HepG2 (cell line): Measurements from ENCODE around the gene HOXD3. TPM values are rescaled to one million over a fixed set of nuclear protein-coding genes. Genes with fewer than 3 reads are reported as not detected.

Experiments used
- BCL6 ChIP-seq: IDR thresholded peaks from 2 replicates; pipeline ENCODE4 v1.6.1; 2016; ENCODE audit warnings: missing genetic modification reagents, missing compliant biosample characterization
- GPN1 ChIP-seq: sonication (generic); formaldehyde crosslinking; IDR thresholded peaks from 2 replicates; pipeline ENCODE4 v1.5.1; 2020; ENCODE audit warnings: missing genetic modification reagents, borderline replicate concordance
- MBD4 ChIP-seq: IDR thresholded peaks from 2 replicates; pipeline ENCODE4 v1.6.1; 2012; ENCODE audit warnings: low read length, inconsistent platforms, borderline replicate concordance
- NR2C2 ChIP-seq: sonication (generic); formaldehyde crosslinking; IDR thresholded peaks from 2 replicates; pipeline ENCODE4 v1.4.0; 2020; ENCODE audit warnings: missing genetic modification reagents, mild to moderate bottlenecking, moderate library complexity, borderline replicate concordance
- PLRG1 ChIP-seq: fragments of 450-650 bp; conservative IDR thresholded peaks from 2 replicates; pipeline ENCODE4 v1.6.1; 2016
- SP4 ChIP-seq: sonication (generic); formaldehyde crosslinking; IDR thresholded peaks from 2 replicates; pipeline ENCODE4 v1.8.1; 2023; ENCODE audit warnings: mild to moderate bottlenecking, missing genetic modification reagents
- TARDBP ChIP-seq: sonication (generic); formaldehyde crosslinking; IDR thresholded peaks from 2 replicates; pipeline ENCODE4 v1.8.0; 2022; ENCODE audit warnings: mild to moderate bottlenecking, missing genetic modification reagents
- ZNF3 ChIP-seq: IDR thresholded peaks from 2 replicates; pipeline ENCODE4 v1.7.0; 2017; ENCODE audit warnings: inconsistent platforms
- ZNF30 ChIP-seq: sonication (generic); formaldehyde crosslinking; IDR thresholded peaks from 2 replicates; pipeline ENCODE4 v1.5.0; 2020; ENCODE audit warnings: mild to moderate bottlenecking, missing genetic modification reagents
- ZNF431 ChIP-seq: sonication (generic); formaldehyde crosslinking; IDR thresholded peaks from 2 replicates; pipeline ENCODE4 v1.9.0; 2022; ENCODE audit warnings: missing genetic modification reagents, low read depth, mild to moderate bottlenecking, borderline replicate concordance
- ZNF547 ChIP-seq: sonication (generic); formaldehyde crosslinking; IDR thresholded peaks from 2 replicates; pipeline ENCODE4 v1.5.1; 2020; ENCODE audit warnings: mild to moderate bottlenecking, missing genetic modification reagents
- ZNF598 ChIP-seq: sonication (generic); formaldehyde crosslinking; IDR thresholded peaks from 2 replicates; pipeline ENCODE4 v1.5.1; 2020; ENCODE audit warnings: mild to moderate bottlenecking, missing genetic modification reagents, borderline replicate concordance
- ZNF605 ChIP-seq: sonication (generic); formaldehyde crosslinking; IDR thresholded peaks from 2 replicates; pipeline ENCODE4 v1.8.0; 2022; ENCODE audit warnings: mild to moderate bottlenecking, missing genetic modification reagents
- ZNF878 ChIP-seq: sonication (generic); formaldehyde crosslinking; IDR thresholded peaks from 2 replicates; pipeline ENCODE4 v1.8.1; 2023; ENCODE audit warnings: mild to moderate bottlenecking, missing genetic modification reagents, moderate library complexity
- ZNF891 ChIP-seq: sonication (generic); formaldehyde crosslinking; IDR thresholded peaks from 2 replicates; pipeline ENCODE4 v1.5.0; 2020; ENCODE audit warnings: mild to moderate bottlenecking, missing genetic modification reagents
- polyA plus RNA-seq, 8 experiments: library from polyadenylated mRNA; depleted of rRNA in 3 of 8; stranded (reverse) in 7 of 8; unstranded in 1 of 8; fragments of >200 nt; fragmentation: Illumina TruSeq in 4 of 8; extraction: Trizol in 4 of 8; gene quantifications; 2 replicates each; pipeline versions ENCODE4 v1.2.1 to v1.2.3, GENCODE V29; 2011 to 2016; ENCODE audit warnings: low read depth in 4 of 8, missing spikeins in 1 of 8, mixed read lengths in 1 of 8; ENCODE audit not compliant: insufficient read depth in 1 of 8
- total RNA-seq, 5 experiments: library from RNA; depleted of rRNA; stranded (reverse); fragments of >200 nt; fragmentation: Illumina TruSeq; extraction: Trizol; gene quantifications; 2 replicates each; pipeline ENCODE4 v1.2.3, GENCODE V29; 2016; ENCODE audit warnings: low read depth in 1 of 5
- TF ChIP-seq, protein P1 (sequence below): sonication (generic); formaldehyde crosslinking; IDR thresholded peaks from 2 replicates; pipeline ENCODE4 v1.4.0; 2020; ENCODE audit warnings: missing genetic modification reagents
- TF ChIP-seq, protein P2 (sequence below): sonication (generic); formaldehyde crosslinking; IDR thresholded peaks from 2 replicates; pipeline ENCODE4 v1.4.0; 2020; ENCODE audit warnings: missing genetic modification reagents, borderline replicate concordance
- TF ChIP-seq, protein P3 (sequence below): sonication (generic); formaldehyde crosslinking; IDR thresholded peaks from 2 replicates; pipeline ENCODE4 v1.5.1; 2020; ENCODE audit warnings: missing genetic modification reagents, mild to moderate bottlenecking, borderline replicate concordance
- TF ChIP-seq, protein P4 (sequence below): sonication (generic); formaldehyde crosslinking; IDR thresholded peaks from 2 replicates; pipeline ENCODE4 v1.9.0; 2021; ENCODE audit warnings: missing genetic modification reagents, mild to moderate bottlenecking, borderline replicate concordance

Gene HOXD3
- total and polyA plus RNA-seq, 2 of the 13 experiments (the other 11 are each of a cell fraction or from before 2014, with no cell fraction given) = 0.05 to 0.09 TPM

- peak; percentile 52 for TF ChIP-seq ZNF605 (CRISPR knock-in tag)
- TF ChIP-seq ZNF547 (CRISPR knock-in tag) = 0 out of 2 replicates have a peak, but pooled peaks have one; percentile 26
- no peak for TF ChIP-seq ZNF30
- TF ChIP-seq ZNF431 (CRISPR knock-in tag) = no peak; the same call in 1 of the 2 replicates
- TF ChIP-seq PLRG1 = no peak
- TF ChIP-seq, protein P1, sequence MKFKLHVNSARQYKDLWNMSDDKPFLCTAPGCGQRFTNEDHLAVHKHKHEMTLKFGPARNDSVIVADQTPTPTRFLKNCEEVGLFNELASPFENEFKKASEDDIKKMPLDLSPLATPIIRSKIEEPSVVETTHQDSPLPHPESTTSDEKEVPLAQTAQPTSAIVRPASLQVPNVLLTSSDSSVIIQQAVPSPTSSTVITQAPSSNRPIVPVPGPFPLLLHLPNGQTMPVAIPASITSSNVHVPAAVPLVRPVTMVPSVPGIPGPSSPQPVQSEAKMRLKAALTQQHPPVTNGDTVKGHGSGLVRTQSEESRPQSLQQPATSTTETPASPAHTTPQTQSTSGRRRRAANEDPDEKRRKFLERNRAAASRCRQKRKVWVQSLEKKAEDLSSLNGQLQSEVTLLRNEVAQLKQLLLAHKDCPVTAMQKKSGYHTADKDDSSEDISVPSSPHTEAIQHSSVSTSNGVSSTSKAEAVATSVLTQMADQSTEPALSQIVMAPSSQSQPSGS (CRISPR knock-in tag) = no peak
- peak; percentile 21; the same call in 1 of the 2 replicates for TF ChIP-seq NR2C2 (CRISPR knock-in tag)
- TF ChIP-seq, protein P2, sequence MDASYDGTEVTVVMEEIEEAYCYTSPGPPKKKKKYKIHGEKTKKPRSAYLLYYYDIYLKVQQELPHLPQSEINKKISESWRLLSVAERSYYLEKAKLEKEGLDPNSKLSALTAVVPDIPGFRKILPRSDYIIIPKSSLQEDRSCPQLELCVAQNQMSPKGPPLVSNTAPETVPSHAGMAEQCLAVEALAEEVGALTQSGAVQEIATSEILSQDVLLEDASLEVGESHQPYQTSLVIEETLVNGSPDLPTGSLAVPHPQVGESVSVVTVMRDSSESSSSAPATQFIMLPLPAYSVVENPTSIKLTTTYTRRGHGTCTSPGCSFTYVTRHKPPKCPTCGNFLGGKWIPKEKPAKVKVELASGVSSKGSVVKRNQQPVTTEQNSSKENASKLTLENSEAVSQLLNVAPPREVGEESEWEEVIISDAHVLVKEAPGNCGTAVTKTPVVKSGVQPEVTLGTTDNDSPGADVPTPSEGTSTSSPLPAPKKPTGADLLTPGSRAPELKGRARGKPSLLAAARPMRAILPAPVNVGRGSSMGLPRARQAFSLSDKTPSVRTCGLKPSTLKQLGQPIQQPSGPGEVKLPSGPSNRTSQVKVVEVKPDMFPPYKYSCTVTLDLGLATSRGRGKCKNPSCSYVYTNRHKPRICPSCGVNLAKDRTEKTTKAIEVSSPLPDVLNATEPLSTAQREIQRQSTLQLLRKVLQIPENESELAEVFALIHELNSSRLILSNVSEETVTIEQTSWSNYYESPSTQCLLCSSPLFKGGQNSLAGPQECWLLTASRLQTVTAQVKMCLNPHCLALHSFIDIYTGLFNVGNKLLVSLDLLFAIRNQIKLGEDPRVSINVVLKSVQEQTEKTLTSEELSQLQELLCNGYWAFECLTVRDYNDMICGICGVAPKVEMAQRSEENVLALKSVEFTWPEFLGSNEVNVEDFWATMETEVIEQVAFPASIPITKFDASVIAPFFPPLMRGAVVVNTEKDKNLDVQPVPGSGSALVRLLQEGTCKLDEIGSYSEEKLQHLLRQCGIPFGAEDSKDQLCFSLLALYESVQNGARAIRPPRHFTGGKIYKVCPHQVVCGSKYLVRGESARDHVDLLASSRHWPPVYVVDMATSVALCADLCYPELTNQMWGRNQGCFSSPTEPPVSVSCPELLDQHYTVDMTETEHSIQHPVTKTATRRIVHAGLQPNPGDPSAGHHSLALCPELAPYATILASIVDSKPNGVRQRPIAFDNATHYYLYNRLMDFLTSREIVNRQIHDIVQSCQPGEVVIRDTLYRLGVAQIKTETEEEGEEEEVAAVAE (CRISPR knock-in tag) = no peak
- TF ChIP-seq BCL6 (CRISPR knock-in tag) = no peak
- peak; percentile 46 for TF ChIP-seq SP4 (CRISPR knock-in tag)
- TF ChIP-seq ZNF3 (CRISPR knock-in tag) = no peak
- no peak for TF ChIP-seq TARDBP (CRISPR knock-in tag)
- no peak for TF ChIP-seq ZNF891
- no peak for TF ChIP-seq ZNF598 (CRISPR knock-in tag)
- TF ChIP-seq ZNF878 = peak; percentile 59; the same call in 1 of the 2 replicates
- TF ChIP-seq, protein P3, sequence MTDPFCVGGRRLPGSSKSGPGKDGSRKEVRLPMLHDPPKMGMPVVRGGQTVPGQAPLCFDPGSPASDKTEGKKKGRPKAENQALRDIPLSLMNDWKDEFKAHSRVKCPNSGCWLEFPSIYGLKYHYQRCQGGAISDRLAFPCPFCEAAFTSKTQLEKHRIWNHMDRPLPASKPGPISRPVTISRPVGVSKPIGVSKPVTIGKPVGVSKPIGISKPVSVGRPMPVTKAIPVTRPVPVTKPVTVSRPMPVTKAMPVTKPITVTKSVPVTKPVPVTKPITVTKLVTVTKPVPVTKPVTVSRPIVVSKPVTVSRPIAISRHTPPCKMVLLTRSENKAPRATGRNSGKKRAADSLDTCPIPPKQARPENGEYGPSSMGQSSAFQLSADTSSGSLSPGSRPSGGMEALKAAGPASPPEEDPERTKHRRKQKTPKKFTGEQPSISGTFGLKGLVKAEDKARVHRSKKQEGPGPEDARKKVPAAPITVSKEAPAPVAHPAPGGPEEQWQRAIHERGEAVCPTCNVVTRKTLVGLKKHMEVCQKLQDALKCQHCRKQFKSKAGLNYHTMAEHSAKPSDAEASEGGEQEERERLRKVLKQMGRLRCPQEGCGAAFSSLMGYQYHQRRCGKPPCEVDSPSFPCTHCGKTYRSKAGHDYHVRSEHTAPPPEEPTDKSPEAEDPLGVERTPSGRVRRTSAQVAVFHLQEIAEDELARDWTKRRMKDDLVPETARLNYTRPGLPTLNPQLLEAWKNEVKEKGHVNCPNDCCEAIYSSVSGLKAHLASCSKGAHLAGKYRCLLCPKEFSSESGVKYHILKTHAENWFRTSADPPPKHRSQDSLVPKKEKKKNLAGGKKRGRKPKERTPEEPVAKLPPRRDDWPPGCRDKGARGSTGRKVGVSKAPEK = peak; percentile 87
- no peak for TF ChIP-seq MBD4
- TF ChIP-seq GPN1 = no peak
- TF ChIP-seq, protein P4, sequence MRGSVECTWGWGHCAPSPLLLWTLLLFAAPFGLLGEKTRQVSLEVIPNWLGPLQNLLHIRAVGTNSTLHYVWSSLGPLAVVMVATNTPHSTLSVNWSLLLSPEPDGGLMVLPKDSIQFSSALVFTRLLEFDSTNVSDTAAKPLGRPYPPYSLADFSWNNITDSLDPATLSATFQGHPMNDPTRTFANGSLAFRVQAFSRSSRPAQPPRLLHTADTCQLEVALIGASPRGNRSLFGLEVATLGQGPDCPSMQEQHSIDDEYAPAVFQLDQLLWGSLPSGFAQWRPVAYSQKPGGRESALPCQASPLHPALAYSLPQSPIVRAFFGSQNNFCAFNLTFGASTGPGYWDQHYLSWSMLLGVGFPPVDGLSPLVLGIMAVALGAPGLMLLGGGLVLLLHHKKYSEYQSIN = no peak
These were observed 31.0 kb downstream of the HOXD3 start, which contains the start of gene HOXD1 (continued) for GRCh38 chr2:176187899-176188773.
